Islet precursor cell (in vitro differentiated cells): ENCODE measurements around the gene MEN1.
A peak's percentile ranks its signal among the peaks of the same experiment; 100 is the strongest.

Source experiments
- DNase-seq: peaks from one replicate; pipeline ENCODE4 v3.0.0-alpha.2; 2018

Gene MEN1

DNA sequence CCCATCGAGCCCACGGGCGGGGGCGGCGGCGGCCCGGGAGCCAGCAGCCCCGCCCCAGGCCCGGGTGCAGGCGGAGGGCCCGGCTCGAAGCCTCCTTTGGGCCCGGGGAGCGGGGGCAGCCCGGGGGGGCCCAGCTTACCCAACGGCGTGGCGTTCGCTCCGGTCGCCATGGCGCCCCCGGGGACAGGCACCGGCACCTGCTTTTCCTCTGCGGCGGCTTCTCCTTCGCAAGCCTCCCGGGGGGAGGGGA is 32.2 kb downstream of the MEN1 start:
- no peak for DNase-seq

DNA sequence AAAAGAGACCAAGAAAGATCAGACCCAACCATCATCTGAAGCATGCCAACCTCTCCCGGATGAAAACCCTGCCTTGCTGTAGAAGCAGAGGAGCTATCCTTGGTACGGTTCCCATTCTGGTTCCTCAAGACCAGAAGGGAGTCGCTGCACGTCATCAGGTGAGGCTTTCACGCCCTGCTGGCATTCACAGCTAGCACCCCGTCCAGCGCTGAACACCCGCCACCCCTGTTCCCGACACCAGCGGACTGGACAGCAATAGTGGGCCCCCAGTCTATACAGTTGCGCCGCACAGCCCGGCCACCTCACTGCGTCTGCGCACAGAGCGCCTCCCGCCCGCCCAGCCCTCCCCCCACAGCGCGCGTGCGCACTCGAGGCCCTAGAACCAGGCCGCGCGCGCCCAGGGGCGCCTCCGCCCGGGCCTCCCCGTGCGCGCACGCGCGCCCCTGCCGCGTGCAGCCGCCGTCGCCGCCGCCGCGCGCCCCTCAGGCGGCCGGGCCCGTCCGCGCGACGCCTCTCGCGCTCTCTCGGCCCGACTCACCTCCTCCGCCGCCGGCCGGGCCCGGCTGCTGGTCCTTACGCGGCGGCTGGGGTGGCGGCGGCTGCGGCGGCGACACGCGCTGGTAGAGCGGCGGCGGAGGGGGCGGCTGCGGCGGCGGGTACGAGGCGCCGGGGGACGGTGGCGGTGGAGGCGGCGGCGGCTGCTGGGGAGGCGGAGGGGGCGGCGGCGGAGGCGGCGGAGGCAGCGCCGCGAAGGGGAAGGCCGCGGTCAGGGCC is 32.7 kb downstream of the MEN1 start:
- peak; percentile 80 for DNase-seq

DNA sequence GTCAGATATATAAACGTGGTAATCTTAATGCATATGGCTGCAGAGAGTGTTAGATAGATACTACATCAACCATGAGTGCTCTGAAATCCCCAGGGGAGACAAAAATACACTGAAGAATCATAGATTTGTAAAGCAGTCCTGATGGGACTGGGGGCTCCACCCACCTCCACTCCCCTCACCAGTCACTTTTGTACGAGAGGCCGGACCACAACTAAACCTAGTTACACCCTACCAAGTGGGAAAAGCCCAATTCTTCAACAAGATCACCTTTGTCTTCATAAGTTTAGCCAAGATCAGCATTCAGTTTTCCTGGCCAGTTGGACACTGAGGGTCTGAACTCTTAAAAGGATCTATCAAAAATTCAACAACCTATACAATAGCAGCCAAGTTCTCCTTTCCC is 33.5 kb downstream of the MEN1 start:
- DNase-seq = no peak

DNA sequence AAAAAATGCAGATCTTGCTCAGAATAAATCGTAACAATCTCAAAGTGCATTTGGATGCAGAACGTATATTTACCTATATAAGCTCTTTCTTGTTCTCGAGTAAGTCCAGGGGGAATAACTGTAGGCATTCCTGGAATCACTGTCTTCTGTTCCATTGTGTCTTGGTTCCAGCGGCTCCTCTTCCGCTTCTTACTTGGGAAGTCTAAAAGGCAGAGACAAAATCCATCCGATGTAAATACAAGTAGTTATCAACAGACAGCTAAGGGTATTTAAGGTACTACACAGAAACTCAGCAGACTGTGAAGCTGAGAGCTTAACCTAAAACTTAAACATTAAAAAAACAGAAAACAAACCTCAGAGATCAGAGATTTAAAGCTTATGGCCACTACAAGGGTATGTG is 33.9 kb downstream of the MEN1 start:
- no peak for DNase-seq

DNA sequence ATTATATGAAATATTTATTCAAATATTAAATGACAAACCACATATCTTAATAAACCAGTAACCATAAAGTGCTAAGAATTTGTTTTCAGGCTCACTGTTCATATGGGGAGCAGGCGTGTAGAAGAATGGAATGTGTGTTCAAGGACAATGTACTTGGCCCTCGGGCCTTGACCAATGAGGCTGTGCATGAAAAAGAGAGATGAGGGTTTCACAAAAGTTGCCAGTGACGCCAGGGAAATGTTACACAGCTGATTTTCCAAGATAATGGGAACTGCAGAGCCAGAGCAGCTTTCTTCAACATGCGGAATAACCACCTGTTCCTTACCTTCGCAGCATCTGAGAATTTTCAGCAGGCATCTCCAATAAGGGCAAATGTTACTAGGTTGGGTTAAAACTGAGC is 36.2 kb downstream of the MEN1 start:
- no peak for DNase-seq

DNA sequence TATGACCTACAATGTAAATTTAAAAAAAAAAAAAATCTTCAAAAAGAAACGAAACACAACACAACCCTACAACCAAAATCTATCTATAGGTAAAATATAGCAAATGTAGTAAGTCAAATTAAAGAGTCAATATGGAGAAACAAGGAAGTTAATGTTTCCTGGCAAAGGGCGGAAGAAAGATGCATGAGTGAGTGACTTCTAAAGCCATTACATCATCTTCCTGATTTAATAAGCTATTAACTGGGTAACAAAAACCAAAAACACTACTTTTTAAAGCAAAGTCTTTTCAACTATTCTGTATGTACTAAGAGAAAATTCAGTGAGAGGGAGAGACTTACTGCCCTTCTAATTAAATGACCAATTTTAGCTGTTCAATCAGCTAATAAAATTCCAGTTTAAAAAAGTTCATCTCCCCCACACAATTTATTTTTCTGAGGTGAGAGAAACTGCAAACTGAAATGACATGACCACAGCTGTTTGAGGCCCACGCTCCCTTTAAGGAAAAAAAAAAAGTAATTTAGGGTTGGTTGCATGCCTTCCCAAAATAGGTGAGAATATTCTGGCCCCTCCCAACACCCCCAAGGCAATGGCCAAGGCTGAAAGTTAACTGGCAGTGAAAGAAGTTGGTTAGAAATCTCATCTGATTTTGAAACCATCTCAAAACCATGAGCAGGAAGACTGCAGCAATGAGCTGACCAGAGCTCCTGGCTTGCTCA is 37.9 kb downstream of the MEN1 start:
- DNase-seq = no peak

DNA sequence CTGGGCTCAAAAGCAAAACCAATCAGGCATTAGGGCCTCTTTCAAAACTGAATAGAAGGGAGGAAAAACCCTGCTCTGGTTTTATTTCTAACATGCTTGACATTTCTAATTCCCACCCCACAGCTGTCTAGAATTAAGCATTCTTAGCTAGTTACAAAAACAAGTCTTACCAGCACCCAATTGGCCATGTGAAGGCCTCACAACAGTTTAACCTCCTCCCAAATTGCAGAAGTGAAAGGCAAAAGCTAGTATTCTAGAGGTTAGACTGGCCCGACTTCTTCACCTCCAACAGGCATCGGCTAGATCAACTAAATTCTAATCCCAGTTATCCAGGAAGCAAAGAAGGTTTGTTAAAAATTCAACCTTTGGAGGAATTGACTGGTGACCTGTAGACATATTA is 38.5 kb downstream of the MEN1 start:
- DNase-seq = no peak

DNA sequence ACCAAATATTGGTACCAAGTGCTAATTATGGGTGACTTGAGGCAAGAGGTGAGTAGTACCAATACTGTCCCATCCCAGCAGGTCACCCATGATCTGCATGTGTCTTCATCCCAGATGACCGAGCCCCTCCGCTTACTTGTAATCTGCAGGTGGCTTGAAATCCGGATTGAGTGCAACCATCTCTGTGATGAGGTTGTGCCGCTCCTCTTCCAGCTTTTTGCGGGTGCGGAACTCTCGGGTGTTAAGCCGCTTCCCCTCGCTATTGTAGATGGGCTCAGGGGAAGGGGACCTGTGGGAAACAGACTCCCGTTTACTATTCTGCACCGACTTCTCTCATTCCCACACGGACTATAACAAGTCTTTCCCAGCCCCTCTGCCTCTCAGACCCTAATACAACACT is 40.2 kb downstream of the MEN1 start:
- DNase-seq = no peak

DNA sequence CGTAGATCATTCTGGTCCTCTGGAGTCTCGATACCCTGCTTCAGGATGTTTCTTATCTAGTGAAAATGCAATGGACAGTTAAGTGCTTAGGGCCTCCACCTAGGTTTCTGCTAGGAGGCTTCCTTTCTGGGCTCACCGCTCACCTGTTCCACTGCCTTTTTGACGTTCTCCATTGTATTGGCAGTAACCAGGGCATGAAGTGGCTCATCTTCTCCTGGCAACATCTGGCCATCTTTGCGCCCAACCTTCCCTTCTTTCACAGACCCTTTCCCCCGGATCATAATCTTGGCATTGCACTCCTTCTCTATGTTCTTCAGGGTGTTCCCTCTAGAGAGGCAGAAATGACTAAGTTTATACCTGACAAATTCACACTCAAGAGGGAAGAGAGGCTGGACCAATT is 41.1 kb downstream of the MEN1 start:
- no peak for DNase-seq

DNA sequence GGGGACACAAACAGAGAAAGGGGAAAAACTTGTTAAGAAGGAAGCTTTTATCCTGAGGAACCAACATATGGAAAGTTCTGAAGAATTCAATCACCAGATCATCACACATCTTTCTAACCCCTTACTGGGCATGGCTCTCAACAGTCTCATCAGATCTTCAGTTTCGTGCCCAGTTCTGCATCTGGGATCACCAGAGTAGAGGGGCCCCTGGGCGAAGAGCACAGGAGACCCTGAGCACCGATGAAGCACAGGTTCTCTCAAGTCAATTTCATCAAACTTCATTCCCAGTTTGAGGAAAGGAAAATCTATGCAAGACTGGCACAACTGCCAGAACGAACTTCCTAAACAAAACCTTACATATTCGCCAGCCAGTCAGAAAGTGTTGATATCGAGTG is 42.1 kb downstream of the MEN1 start:
- DNase-seq = no peak

DNA sequence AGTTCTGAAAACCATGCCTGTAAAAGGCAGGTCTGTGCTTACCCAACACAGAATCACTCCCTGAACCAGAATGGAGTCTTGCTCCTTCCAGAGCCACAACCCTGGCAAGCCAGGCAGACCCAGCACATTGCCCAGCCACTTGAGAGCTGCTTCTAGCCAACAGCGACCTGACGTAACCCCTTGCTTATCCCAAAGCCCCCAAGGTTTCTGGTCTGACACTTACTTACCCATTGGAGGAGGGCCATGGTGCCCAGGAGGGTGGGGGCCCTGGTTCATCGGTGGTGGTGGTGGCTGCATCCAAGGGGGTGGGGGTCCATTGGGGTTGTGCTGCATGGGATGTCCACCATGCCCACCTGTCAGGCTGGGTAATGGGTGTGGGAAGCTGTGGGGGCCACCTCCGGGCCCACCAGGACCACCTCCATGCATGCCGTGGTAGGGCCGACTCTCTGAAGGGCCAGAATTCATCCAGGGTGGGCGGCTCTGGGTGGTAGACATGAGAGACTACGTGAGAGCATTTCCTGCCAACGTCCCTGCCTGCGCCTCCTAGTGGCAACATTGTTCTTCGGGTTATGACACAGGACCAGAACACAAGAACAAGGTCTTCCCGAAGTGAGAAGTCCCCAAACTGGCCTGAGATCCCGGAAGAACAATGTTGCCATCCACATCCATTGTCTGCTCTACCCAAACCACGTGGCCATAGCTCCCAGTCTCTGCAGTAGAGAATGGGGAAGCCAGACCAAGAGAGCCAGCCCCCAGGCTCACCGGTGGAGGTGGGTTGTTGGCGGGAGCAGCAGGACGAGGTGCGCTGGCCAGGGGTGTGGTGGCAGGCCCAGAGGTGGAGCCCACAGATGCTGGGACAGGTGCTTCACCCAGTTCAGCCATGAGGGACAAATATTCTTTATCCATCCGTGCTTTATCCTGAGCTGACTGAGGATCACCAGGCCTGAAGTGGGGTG is 42.7 kb downstream of the MEN1 start:
- DNase-seq = peak; percentile 88

DNA sequence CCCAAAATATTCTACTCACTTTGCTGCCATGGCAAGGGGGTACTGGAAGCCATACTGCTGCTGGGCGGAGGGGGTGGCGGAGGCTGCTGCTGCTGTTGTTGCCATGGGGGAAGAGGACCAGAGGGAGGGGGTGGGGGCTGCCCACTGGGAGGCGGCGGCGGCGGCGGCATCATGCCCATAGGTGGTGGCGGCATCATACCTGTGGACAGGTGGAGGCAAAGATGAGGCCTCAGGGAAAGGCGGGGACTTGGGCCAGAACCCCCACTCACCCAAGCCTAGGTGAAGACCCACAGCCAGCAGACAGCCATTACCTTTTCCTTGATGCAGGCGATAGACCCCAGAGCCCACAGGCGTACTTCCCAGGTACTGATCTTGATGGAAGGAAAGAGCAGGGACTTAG is 43.5 kb downstream of the MEN1 start:
- DNase-seq = peak; percentile 45

DNA sequence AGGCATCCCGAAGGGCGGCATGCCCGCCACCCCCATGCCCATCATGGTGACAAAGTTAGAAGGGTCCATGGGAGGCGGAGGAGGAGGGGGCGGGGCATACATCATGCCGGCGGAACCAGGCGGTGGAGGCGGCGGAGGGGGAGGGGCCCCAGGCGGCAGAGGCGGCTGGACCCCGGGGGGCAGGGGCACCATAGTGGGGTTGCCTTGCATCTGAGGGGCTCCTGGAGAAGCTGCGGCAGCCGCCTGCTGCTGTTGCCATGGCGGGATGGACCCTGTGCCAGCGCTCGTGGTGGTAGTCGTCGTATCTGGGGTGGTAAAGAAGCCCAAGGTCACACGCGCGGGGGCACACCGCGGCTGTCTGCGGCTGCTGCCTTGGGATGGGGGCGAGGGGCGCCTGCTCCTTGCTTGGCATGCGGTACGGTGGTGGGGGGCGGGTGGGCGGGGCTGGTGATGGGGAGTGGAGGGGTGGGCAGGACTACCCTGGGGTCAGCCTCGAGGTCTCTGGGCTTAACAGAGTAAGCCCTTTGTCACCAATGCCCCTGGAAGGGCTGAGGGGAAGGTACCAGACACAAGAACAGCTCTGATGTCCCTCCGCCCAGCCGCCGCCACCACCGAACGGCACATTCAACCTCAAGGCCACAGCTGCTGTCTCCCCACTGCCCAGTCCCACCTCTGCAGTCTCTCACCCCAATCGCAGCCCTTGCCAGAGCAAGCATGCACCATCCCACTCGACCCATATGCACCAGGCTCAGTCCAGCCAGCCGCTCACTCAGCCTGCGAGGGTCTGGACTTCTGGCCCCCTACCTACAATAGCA is 44.3 kb downstream of the MEN1 start:
- DNase-seq = peak; percentile 42

DNA sequence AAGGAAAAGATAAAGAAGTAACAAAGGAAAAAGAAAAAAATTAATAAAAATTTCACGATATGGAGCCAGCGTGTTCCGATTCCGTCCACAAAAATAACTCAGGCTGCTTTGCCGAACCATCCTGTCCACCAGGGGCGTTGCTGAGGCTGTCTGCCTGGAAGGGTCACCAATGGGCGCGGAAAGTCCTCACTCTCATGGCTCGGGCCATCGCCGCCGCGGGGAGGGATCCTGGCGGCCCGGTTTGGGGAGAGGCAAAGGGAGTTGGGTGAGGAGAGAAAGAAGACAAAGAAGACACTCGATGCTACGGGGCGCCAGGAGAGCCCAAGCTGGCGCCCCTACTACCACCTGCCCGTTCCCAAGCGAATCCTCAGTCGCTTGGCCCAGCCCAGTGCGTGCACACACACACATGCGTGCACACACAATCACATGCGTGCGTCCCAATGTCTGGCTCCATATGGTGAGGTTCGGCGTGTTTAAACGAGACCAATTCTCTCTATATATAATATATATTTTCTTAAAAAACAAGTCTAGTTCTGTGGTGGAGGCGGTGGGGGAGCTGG is 45.0 kb downstream of the MEN1 start:
- DNase-seq = peak; percentile 52

DNA sequence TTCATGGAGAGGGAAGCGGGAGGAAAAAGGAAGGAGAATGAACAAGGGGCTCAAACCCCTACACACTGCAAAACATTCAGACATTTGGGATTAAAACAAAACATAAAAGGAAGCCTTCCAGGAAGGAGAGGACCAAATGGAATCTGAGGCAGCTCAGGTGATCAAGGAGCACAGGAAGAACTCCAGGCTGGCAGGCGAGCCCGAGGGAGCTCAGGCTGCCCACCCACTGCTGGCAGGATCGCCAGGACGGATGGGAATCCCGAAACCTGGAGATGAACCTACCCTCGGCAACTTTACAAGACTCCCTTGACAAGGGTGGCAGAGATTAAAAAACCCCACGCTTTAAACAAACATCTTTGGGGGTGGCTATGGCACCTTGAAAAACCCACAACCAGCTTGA is 45.6 kb downstream of the MEN1 start:
- DNase-seq = peak; percentile 26

DNA sequence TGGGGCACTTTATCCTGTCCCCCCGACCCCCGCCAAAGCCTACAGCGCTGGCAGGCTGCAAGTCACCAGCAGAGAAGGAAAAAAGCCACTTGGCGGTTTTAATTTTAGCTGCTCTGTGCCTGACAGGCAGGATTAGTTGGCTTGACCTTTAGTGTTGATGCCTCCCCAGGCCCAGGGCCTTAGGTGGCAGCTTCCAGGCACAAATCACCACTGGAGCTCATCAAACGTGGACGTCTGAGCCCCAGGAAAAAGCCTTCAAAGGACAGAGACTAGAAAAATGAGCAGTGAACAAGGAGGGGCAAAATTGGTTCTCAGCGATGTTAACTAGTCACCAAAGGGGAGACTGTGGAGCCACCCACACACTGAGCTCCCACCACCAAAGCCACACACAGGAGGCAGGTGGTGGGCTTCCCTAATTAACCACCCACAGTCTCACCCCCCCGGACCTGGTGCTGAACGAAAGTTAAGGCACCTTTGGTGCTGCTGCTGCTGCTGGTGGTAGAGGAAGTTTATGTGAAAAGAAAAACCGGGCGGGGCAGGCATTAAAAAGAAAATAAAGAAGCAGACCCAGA is 46.2 kb downstream of the MEN1 start:
- DNase-seq = no peak

DNA sequence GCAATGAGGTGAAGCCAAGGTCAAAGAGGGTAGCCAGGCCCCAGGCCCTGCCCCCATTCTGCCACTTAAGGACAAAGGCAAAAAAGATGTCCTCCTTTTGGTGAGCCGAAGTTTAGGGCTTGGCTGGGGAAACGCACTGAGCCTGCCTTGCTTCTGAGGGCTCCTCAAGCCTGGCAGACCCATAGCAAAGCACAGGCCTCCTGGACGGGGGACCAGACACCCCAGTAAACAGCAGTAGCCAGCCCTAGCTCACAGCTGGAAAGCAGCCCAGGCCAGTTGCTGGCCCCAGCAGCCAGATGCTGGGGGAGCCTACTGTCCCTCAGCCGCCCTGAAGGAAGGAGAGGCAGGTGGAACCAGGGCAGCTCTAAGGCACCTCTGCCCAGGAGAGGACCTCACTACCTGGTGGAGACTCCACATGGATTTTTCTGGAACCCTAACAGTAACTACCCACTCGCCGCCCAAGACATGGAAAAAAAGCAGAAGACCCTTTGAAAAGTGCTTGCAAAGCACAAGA is 46.8 kb downstream of the MEN1 start:
- peak; percentile 43 for DNase-seq

DNA sequence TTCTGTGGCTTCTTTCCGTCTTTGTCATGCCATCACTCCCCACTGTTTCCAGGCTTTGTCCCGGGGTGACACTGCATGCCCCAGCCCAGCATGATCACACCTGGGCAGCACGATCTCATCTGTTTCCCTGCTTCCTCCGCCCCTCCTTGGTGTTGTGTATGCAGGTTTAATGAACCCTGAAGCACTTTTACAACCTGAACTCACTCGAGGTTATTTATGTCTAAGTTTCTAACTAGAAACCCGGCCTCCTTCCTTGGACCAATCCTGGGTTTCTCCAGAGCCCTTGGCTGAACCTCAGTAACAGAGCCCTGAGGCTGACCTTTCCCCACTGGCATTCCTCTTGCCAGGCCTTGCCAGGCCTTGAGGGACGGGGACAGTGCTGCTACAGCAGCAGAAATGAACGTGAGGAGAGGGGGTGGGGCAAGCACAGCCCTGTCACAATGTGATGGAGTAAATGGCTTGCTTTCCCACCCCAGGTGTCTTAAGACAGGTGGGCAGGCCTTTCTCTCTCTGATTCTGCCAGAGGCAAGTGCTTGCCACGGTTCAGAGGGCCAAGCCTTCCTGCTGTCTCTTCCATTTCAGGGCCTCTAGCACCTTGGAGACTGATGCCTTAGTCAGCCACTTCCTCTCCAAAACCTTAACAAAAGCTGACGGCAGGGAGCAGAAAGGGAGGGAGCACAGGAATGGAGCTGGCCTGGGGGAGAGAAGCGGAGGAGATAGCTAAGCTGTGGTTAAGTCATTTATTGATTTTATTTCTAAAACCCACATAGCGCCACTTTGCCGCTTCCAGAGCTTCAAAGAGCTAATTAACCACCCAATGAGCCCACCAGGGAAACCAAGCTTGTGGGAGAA is 47.5 kb downstream of the MEN1 start:
- DNase-seq = peak; percentile 49

DNA sequence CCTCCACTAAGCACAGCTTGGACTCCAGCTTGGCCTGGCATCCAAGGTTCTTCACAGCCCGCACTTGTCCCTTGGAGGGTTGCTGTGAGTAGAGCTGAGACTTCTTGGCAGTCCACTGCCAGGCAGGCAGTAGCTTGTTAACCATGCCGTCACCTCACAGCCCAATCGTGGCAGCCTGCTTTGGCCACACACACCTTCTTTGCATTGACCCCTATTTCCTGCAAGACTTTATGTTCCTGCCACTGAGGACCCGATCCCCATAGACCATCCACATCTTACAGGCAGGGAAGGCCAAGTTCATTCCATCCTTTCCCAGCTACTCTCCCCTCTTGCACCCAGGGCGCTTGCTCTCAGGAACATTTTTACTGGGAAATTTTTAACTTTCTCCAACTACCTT is 48.1 kb downstream of the MEN1 start:
- DNase-seq = no peak

DNA sequence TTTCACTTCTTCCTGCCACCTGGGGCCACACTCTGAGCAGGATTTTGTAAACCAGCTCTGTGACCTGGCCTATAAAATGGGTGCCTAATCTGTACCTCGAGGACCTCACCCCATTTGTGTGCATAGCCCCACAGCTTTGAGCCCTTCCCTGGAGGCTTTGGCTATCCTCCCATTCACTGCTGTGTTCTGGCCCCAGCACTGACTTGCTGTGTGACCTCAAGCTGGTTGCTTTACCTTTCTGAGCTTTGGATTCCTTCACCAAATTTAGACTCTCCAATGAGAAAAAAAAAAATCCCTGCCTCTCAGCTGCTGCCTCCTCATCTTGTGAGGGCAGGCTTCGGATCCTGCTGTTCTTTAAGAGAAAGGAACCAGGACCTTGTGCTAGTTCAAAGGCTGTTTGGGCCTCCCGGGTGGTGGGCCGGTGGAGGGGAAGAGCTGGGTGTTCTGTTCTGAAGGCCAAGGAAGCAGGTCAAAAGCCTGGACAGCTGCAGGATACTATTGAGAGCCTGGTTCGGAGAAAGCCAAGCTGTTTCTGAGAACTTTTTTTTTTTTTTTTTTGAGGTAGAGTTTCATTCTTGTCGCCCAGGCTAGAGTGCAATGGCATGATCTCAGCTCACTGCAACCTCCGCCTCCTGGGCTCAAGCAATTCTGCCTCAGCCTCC is 49.5 kb downstream of the MEN1 start:
- DNase-seq = peak; percentile 47
